ENCODE data around the gene GATB.

Gene GATB

GRCh38 chr4:151806511-151806927 is 45.7 kb upstream of the GATB start:
- no peak overlapping the region for H3K4me3 ChIP-seq (ENCODE audit: control insufficient read depth, low read depth, low read length)
- peak; percentile 79 for DNase-seq (ENCODE audit: low read depth)
- no peak for TF ChIP-seq CTCF (conservative IDR thresholded peaks at IDR 0.05; ENCODE audit: control insufficient read depth, insufficient read depth, low read depth, low read length)

- no peak overlapping the region for H3K4me3 ChIP-seq (ENCODE audit: control insufficient read depth, low read depth, low read length)
- DNase-seq (ENCODE audit: low read depth) = no peak
- no peak for TF ChIP-seq CTCF (conservative IDR thresholded peaks at IDR 0.05; ENCODE audit: control insufficient read depth, insufficient read depth, low read depth, low read length)
Measured at GRCh38 chr4:151804821-151805220, 44.0 kb upstream of the GATB start.

GRCh38 chr4:151804086-151804630 is 43.4 kb upstream of the GATB start:
- no peak overlapping the region for H3K4me3 ChIP-seq (ENCODE audit: control insufficient read depth, low read depth, low read length)
- no peak for DNase-seq (ENCODE audit: low read depth)
- TF ChIP-seq CTCF (conservative IDR thresholded peaks at IDR 0.05; ENCODE audit: control insufficient read depth, insufficient read depth, low read depth, low read length) = no peak

GRCh38 chr4:151803246-151803645 is 42.4 kb upstream of the GATB start:
- no peak for TF ChIP-seq CTCF (conservative IDR thresholded peaks at IDR 0.05; ENCODE audit: control insufficient read depth, insufficient read depth, low read depth, low read length)
- DNase-seq (ENCODE audit: low read depth) = no peak
- H3K4me3 ChIP-seq (ENCODE audit: control insufficient read depth, low read depth, low read length) = no peak overlapping the region

- TF ChIP-seq CTCF (conservative IDR thresholded peaks at IDR 0.05; ENCODE audit: control insufficient read depth, insufficient read depth, low read depth, low read length) = peak; percentile 95
- DNase-seq (ENCODE audit: low read depth) = peak; percentile 57
- no peak overlapping the region for H3K4me3 ChIP-seq (ENCODE audit: control insufficient read depth, low read depth, low read length)
Measured at GRCh38 chr4:151801547-151802516, 41.0 kb upstream of the GATB start.

GRCh38 chr4:151799417-151800012 is 38.7 kb upstream of the GATB start:
- DNase-seq (ENCODE audit: low read depth) = no peak

More at GRCh38 chr4:151799417-151800012, 38.7 kb upstream of the GATB start:
- no peak overlapping the region for H3K4me3 ChIP-seq (ENCODE audit: control insufficient read depth, low read depth, low read length)
- no peak for TF ChIP-seq CTCF (conservative IDR thresholded peaks at IDR 0.05; ENCODE audit: control insufficient read depth, insufficient read depth, low read depth, low read length)

All from fibroblast of mammary gland (primary cell).